Esophagus squamous epithelium (tissue), 5 donors: ENCODE measurements around the gene CAPN5. TPM values are rescaled to one million over a fixed set of nuclear protein-coding genes. Genes with fewer than 3 reads are reported as not detected.

Experiments used
- DNase-seq: peaks from one replicate; lab custom pipeline; 2025; lab: John Stamatoyannopoulos, UW
- H3K27ac ChIP-seq, 4 donors: fragments of 200-600 bp; sonication (generic); one replicate each; pipeline ENCODE4 v1.5.1; 2016 to 2019; ENCODE audit warnings: mild to moderate bottlenecking in 1 of 4
- H3K27me3 ChIP-seq, 4 donors: fragments of 200-600 bp; sonication (generic); 1 replicate in 3 of 4; 2 replicates in 1 of 4; pipeline versions ENCODE4 v1.5.1 to v1.6.0; 2017 to 2021; ENCODE audit warnings: antibody characterized with exemption in 1 of 4
- H3K36me3 ChIP-seq, 3 donors: fragments of 200-600 bp; sonication (generic); one replicate each; pipeline ENCODE4 v1.5.1; 2016 to 2019
- H3K4me1 ChIP-seq, 3 donors: fragments of 200-600 bp; sonication (generic); one replicate each; pipeline ENCODE4 v1.5.1; 2017 to 2019
- H3K4me3 ChIP-seq, 4 donors: fragments of 200-600 bp; sonication (generic); 1 replicate in 3 of 4; 2 replicates in 1 of 4; pipeline ENCODE4 v1.5.1; 2016 to 2019; ENCODE audit warnings: mild to moderate bottlenecking in 2 of 4, moderate library complexity in 1 of 4
- H3K9me3 ChIP-seq, 3 donors: fragments of 200-600 bp; sonication (generic); one replicate each; pipeline ENCODE4 v1.5.1; 2016 to 2019
- CTCF ChIP-seq, 6 experiments: fragments of 450-650 bp in 4 of 6; fragments of 200-600 bp in 2 of 6; sonication (generic) in 2 of 6; IDR thresholded peaks; one replicate each; pipeline ENCODE4 v1.5.1; 2016 to 2019; ENCODE audit warnings: antibody characterized with exemption in 6 of 6, mild to moderate bottlenecking in 4 of 6, moderate library complexity in 4 of 6
- POLR2A ChIP-seq, 4 donors: fragments of 450-650 bp; IDR thresholded peaks; one replicate each; pipeline ENCODE4 v1.6.1; 2017; ENCODE audit warnings: antibody characterized with exemption in 4 of 4, mild to moderate bottlenecking in 4 of 4, moderate library complexity in 3 of 4
- WGBS, 2 donors: methylation state at CpG; one replicate each; pipeline ENCODE4 v1.1.5; 2018; 5-methylcytosine and 5-hydroxymethylcytosine counted together
- intact Hi-C: fragments of 100-400 bp; cut with DNase I; formaldehyde crosslinking; loops from one replicate; pipeline ENCODE4 v1.15.0; 2022
- total RNA-seq, 4 donors: library from RNA; depleted of rRNA; stranded (reverse); fragments of >200 nt; gene quantifications; one replicate each; pipeline ENCODE4 v1.1.0, GENCODE V29; 2016
- donor health status: DM: yes; HTN: yes; CAD: no.

CAPN5 gene
- total RNA-seq, 4 donors from 2014 or later: 9.3 to 63.2 (median 13.5) TPM

GRCh38 chr11:77144196-77144856 is 77.6 kb downstream of the CAPN5 start:
- TF ChIP-seq POLR2A (IDR thresholded peaks at IDR 0.05): no peak
- no peak for TF ChIP-seq CTCF (IDR thresholded peaks at IDR 0.05)
- WGBS, 2 donors: 89 to 93% methylated on average over 7 to 9 of the region's 9 CpGs

GRCh38 chr11:77144857-77145428 is 78.2 kb downstream of the CAPN5 start:
- intact Hi-C loops: no loop called here
- Histone ChIP-seq H3K27ac (no peak overlapping the region), H3K4me3 (no peak overlapping the region), H3K4me1 (peaks cover 3 to 24% (median 7%) of the 10 kb centered on the region in 3 donors), H3K36me3 (no peaks in the 10 kb centered on the region), H3K9me3 (no peaks in the 10 kb centered on the region), H3K27me3 (peaks cover 0 to 24% (median 0%) of the 10 kb centered on the region in 4 donors)
- no peak for DNase-seq
- 71 to 95% methylated on average over 1 to 2 of the region's 7 CpGs for WGBS, 2 donors
- TF ChIP-seq POLR2A (IDR thresholded peaks at IDR 0.05) (no peak), CTCF (IDR thresholded peaks at IDR 0.05) (no peak)

More at GRCh38 chr11:77144196-77144856, 77.6 kb downstream of the CAPN5 start:
- Histone ChIP-seq H3K4me3 (no peak overlapping the region), H3K27ac (no peak overlapping the region), H3K4me1 (peaks cover 3 to 30% (median 7%) of the 10 kb centered on the region in 3 donors), H3K36me3 (no peaks in the 10 kb centered on the region), H3K27me3 (peaks cover 0 to 24% (median 0%) of the 10 kb centered on the region in 4 donors), H3K9me3 (no peaks in the 10 kb centered on the region)
- DNase-seq: no peak
- intact Hi-C loops: no loop called here

- intact Hi-C loops: no loop called here
- WGBS, 2 donors: 84 to 87% methylated on average over 7 to 8 of the region's 10 CpGs
- Histone ChIP-seq H3K36me3 (no peaks in the 10 kb centered on the region), H3K27ac (no peak overlapping the region), H3K4me3 (no peak overlapping the region), H3K9me3 (no peaks in the 10 kb centered on the region), H3K27me3 (peaks cover 0 to 24% (median 0%) of the 10 kb centered on the region in 4 donors), H3K4me1 (peaks cover 0 to 17% (median 7%) of the 10 kb centered on the region in 3 donors)
- TF ChIP-seq POLR2A (IDR thresholded peaks at IDR 0.05): no peak
- TF ChIP-seq CTCF (IDR thresholded peaks at IDR 0.05): no peak
- DNase-seq: no peak
Observed at GRCh38 chr11:77146261-77147035, 79.7 kb downstream of the CAPN5 start.

- Histone ChIP-seq H3K27ac (no peak overlapping the region), H3K36me3 (no peaks in the 10 kb centered on the region), H3K9me3 (no peaks in the 10 kb centered on the region), H3K4me1 (peaks cover 0 to 22% (median 7%) of the 10 kb centered on the region in 3 donors), H3K27me3 (peaks cover 0 to 24% (median 0%) of the 10 kb centered on the region in 4 donors), H3K4me3 (no peak overlapping the region)
- intact Hi-C loops: no loop called here
- TF ChIP-seq POLR2A (IDR thresholded peaks at IDR 0.05): no peak
- no peak for TF ChIP-seq CTCF (IDR thresholded peaks at IDR 0.05)
- WGBS, 2 donors: 75 to 90% methylated on average over 1 of the region's 1 CpG
- no peak for DNase-seq
Observed at GRCh38 chr11:77147036-77147315, 80.2 kb downstream of the CAPN5 start.
